D341Med (cell line): ENCODE measurements around the gene GLI3.

Experiments
- DNase-seq: peaks from one replicate; pipeline ENCODE4 v3.0.0; 2012; ENCODE audit warnings: low spot score

GLI3 gene

GRCh38 chr7:42143711-42144600, 93.1 kb downstream of the GLI3 start:
- no peak for DNase-seq

DNA sequence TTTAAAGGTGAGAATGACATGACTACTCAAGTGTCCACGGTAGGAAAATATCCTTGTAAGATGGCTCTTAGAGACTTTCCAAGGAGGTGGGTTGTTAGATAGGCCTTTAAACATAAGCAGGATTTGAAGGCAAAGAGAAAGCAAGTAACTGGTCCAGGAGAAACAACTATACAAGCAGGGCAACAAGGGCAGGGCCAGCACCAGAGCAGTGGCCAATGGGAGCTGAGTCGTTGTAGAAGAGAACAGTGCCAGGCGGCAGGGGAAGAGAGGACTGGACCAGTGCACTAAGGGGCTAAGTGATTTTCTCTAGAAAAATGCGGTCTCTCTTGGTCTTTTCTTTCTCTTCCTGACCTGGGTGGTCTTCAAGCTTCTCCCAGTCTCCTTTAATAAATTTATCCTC, 94.9 kb downstream of the GLI3 start:
- no peak for DNase-seq

DNA sequence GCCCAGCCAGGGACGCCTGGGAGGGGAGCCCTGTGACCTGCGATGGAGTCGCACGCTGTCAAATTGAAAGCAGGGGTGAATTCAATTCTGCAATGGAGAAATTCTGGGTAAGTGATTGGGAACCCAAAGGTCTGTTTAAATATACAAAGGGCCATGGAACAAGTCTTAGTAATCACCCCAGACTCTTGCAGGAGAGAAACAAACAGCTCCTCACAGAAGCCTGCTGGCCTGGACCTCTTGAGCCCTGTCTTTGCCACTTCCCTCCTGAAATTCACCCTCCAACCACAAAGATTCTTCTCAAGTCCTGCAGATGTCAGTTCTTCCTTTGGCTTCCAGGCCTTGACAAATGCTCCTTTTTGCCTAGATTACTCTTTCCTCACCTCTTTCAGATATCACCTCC, 97.3 kb downstream of the GLI3 start:
- no peak for DNase-seq

DNA sequence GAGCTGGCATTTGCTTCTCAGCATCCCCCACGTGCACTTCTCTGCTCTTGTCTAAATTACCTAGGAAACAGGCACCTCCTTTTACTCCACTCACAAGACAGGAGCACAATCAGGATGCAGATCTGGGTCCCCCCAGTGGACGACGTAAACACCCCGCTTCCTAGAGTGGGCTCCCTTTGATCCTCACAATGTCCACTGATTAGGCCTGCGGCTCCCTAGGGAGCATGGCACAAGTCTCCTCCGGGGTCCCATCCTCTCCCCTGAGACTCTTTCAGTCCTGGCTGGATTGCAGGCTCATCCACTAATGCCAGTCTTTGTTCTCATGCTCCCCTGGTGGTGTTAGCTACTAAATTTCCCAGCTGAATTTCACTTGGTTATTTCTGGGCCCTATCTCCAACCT, 98.3 kb downstream of the GLI3 start:
- no peak for DNase-seq

DNA sequence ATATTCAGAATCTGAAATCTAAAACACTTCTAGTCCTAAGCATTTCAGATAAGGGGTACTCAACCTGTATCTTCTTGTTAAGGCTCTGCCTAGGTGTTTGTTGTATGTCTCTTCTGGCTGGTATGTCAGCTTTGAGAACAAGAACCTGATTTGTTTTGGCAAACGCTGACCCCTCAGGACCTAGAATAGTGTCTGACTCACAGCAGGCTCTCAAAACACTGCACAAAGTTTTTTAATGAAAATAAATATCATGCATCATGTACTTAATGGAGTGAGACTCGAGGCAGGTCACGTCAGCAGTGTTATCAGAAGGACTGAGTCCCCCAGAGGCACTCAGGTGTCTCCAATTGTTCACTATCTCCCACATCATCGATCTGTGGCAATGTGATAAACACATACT, 99.1 kb downstream of the GLI3 start:
- no peak for DNase-seq

- no peak for DNase-seq
These were observed 99.6 kb downstream of the GLI3 start for GRCh38 chr7:42137431-42137830.

GRCh38 chr7:42135728-42136127, 101.3 kb downstream of the GLI3 start:
- DNase-seq, result no peak

- no peak for DNase-seq
These were observed 102.6 kb downstream of the GLI3 start for GRCh38 chr7:42134276-42134876.

DNA sequence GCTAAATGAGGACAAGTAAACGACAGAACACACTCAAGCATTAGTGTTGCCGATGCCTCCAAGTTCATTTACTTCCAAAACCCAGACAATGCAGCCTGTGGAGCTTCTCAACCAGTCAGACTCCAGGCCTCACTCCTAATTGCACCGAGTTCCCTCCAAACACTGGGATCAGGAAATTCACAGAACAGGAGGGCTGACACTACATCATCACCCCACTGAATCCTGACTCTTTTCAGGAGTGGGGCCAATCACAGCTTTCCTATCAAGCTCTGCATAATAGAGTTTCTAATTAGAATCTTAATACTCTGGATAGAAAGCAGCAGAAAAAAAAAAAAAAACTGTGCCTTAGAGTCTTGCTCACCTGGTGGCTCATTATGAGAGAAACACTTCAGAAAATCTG, 103.7 kb downstream of the GLI3 start:
- DNase-seq, result no peak

DNA sequence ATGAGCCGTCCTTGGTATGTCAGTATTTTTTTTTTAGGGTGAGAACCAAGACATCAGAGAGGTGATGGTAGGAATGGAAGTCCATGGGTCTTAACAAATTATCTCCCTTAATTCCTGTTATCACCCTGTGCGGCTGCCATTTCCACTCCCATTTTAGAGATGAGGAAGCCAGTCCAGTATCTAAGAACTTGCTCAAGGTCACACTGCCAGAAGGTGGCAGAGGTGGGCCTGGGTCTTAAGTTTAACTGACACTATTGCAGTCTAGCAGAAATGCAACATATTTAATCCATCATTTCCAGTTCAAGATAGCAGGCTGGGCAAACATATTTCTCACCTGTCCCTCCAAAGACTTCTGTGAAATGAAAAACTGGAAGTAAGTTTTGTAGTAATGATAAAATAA, 108.3 kb downstream of the GLI3 start:
- DNase-seq, result no peak

DNA sequence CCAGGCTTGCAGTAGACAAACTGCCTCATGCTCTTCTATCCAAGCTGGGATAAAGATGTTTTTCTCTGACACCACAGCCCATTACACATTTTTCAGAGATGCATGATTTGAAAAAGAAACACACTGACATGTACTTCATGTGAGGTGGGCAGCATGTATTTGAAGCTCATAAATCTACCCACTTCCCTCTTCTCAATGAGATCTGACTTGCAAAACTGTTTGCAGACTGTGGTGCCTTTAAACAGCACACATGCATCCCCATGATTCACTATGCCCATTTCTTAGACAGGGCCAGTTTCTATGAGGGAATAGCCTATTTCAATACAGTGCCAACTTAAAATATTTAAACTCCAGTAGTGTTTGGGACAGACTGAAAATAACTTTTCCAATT, 109.8 kb downstream of the GLI3 start:
- DNase-seq, result no peak

DNA sequence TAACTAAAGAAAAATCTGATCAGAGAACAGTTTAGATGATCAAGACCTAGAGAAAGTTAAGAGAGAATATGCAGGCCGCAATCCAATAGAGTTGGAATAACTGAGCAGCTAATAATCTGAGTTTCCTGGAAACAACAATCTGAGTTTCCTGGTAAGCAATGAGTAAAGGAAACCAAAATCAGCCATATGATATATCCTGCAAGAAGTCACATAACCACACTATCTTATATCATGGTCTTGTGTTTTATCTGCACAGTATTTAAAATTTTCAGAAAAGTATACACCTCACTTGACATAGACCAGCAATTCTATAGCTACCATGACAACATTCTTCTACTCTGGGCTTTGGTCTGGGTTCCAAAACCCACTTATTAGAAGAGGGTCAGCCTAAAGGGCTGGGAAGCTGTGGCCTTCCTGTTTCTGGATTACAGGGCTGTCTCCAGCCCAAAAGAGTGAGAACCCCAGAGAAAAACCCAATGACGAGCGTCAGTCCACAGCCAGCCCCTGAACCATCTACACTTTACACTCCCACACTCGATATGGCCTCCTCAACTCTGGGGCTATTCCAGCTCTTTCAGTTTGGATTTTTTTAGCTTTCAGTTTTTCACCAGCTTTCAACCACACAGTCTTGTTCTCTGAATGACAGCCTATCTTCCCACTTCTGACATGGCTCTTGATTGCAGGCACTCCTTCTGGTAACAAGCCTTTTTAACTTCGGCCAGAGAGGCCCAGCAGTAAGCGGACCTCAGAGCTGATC, 110.4 kb downstream of the GLI3 start:
- DNase-seq, result no peak

DNA sequence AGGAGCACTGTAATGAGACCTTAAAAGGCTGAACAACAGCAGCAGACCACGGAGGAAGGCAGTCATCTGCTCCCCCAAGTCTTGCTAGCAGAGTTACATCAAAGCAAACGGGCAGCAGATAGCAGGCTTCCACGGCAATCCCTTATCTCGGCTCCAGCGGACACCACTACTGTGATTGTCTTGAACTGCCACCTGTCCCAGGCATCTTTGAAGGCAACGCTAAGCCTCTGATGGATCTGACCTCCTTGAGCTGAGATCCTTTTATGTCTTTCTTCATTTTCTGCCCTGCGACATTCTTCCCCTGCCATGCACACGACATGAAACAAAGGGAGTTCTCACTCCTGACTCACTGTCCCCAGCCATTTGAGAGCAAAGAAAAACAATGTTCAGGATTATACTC, 111.7 kb downstream of the GLI3 start:
- DNase-seq, result no peak

- no peak for DNase-seq
These were observed 113.3 kb downstream of the GLI3 start for GRCh38 chr7:42123716-42124115.

DNA sequence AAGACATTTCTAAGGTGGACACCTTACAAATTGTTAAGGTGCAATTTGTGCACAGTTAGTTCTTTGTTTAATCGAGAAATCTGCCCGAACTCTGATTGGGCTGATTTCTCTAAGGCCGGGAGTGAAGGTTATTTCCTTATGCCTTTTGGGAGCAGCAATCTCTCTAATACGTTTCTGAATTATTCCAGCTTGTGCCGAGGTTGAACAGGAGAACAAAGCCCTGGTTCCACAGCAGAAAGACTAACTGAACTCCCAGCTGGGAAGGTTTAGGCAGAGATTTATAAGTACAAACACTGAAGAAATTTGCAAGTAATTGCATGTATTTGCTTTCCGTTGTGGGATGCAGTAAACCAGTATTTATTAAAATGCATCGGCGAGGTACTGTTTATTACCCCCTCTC, 116.8 kb downstream of the GLI3 start:
- no peak for DNase-seq

GRCh38 chr7:42117201-42117600, 119.8 kb downstream of the GLI3 start:
- no peak for DNase-seq

DNA sequence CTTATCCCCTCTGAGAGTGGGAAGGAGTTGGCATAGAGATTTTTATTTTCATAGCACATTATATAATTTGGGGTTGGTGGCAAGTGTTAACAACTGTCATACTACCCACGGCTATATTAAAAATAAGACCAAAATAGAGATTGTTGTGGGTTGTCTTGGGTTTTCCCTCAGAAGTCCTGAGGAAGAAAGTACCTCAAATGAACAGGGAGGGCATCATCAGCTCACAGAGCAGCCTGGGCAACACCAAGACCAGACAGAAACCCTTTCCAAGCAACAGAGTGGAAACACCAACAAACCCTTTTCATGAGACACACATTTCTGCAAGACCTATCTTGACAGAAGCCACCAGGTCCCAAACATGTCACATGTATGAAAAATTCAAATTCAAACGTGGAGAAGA, 121.2 kb downstream of the GLI3 start:
- DNase-seq, result no peak

DNA sequence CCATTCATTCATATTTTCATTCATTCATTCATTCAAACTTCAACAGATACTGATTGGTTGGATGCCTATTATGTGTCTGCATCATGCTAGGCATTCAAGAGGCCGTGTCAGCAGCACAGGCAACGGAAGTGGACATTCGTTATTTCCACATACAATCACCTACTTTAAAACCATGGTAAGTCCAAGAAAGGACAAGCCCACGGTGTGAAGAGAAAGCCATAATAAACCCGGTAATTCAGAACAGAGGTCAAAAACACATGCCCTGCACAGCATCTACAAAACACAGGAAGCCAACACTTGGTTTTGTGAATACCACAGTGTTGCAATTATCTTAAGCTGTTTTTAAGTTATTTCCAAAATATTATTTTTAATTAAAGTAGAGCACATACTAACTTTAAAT, 126.7 kb downstream of the GLI3 start:
- no peak for DNase-seq

- DNase-seq, result no peak
These were observed 128.0 kb downstream of the GLI3 start for GRCh38 chr7:42108803-42109528.

DNA sequence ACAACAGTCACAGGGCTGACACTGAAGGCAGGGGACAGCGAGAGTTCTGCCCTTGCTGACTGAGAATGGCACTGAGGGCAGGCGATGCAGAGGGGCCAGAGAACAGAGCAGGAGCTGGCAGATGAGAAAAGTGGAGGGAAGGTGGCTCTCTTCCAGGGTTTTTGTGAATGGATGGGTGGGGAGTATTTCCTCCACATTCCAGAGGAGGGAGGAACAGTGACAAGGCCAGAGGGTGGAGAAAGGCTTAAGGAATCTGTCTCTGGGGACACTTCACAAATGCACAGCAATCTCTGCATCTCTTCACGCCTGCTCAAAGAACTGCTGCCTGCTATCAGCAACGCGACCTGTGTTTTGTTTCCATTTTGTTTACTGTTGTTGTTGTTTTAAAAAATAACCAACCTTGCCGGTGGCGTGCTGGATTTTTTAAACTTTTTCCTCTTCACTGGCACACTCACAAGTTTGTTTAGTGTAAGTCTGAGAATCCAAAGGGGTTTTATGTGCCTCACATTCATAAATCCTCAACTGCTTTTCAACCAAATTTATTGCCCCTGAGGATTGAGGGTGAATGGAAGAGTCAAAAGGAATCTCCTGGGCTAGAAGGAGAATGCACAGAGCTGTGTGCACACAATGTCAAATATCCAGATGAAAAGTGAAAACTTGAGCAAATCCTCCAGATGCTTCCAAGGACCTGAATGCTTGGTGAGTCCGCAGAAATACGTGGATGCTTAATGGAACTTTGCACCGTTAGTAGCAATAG, 129.3 kb downstream of the GLI3 start:
- DNase-seq, result no peak

- no peak for DNase-seq
These were observed 130.4 kb downstream of the GLI3 start for GRCh38 chr7:42106562-42106961.
